HepG2 (cell line): Measurements from ENCODE around the gene CKS2. TPM values are rescaled to one million over a fixed set of nuclear protein-coding genes. Genes with fewer than 3 reads are reported as not detected.
A peak's percentile ranks its signal among the peaks of the same experiment; 100 is the strongest.

ENCODE experiments used
- ATF4 ChIP-seq, 2 experiments: fragments of 450-650 bp in 1 of 2; sonication (generic) in 1 of 2; formaldehyde crosslinking; IDR thresholded peaks; 2 replicates each; pipeline versions ENCODE4 v1.5.0 to v1.8.0; 2020 to 2022; ENCODE audit warnings: mild to moderate bottlenecking in 1 of 2, missing genetic modification reagents in 1 of 2
- BCL3 ChIP-seq: sonication (generic); formaldehyde crosslinking; IDR thresholded peaks from 2 replicates; pipeline ENCODE4 v1.5.1; 2020; ENCODE audit warnings: mild to moderate bottlenecking, missing genetic modification reagents, moderate library complexity
- CAMTA2 ChIP-seq: sonication (generic); formaldehyde crosslinking; IDR thresholded peaks from 2 replicates; pipeline ENCODE4 v1.4.0; 2020; ENCODE audit warnings: mild to moderate bottlenecking, missing genetic modification reagents, borderline replicate concordance
- CEBPG ChIP-seq: IDR thresholded peaks from 2 replicates; pipeline ENCODE4 v1.6.1; 2016
- CEBPZ ChIP-seq: IDR thresholded peaks from 2 replicates; pipeline ENCODE4 v1.6.1; 2012; ENCODE audit warnings: low read length, improper control_type of control experiment
- FOXK1 ChIP-seq: sonication (generic); formaldehyde crosslinking; IDR thresholded peaks from 2 replicates; pipeline ENCODE4 v1.4.0; 2020; ENCODE audit warnings: low read depth, missing genetic modification reagents, borderline replicate concordance
- GATAD2A ChIP-seq: IDR thresholded peaks from 2 replicates; pipeline ENCODE4 v1.6.1; 2016
- NR2F6 ChIP-seq, 2 experiments: IDR thresholded peaks; 2 replicates each; pipeline ENCODE4 v1.6.1; 2016; ENCODE audit warnings: antibody characterized with exemption in 1 of 2, mild to moderate bottlenecking in 1 of 2
- SAP130 ChIP-seq: IDR thresholded peaks from 2 replicates; pipeline ENCODE4 v1.6.1; 2016; ENCODE audit warnings: low read depth
- SATB2 ChIP-seq: sonication (generic); formaldehyde crosslinking; IDR thresholded peaks from 2 replicates; pipeline ENCODE4 v1.5.0; 2020; ENCODE audit warnings: missing genetic modification reagents
- SRSF1 ChIP-seq: fragments of 200-400 bp; formaldehyde crosslinking; optimal IDR thresholded peaks from 2 replicates; pipeline ENCODE3; 2017; ENCODE audit warnings: mild to moderate bottlenecking, low read depth, low read length, moderate library complexity
- ZNF274 ChIP-seq: sonication (generic); formaldehyde crosslinking; IDR thresholded peaks from 2 replicates; pipeline ENCODE4 v1.5.1; 2020; ENCODE audit warnings: mild to moderate bottlenecking, missing genetic modification reagents
- ZNF383 ChIP-seq: sonication (generic); formaldehyde crosslinking; IDR thresholded peaks from 2 replicates; pipeline ENCODE4 v1.4.0; 2020; ENCODE audit warnings: missing genetic modification reagents, mild to moderate bottlenecking, borderline replicate concordance
- ZNF468 ChIP-seq: sonication (generic); formaldehyde crosslinking; IDR thresholded peaks from 2 replicates; pipeline ENCODE4 v1.8.0; 2022; ENCODE audit warnings: mild to moderate bottlenecking, moderate library complexity, missing genetic modification reagents
- ZNF720 ChIP-seq: sonication (generic); formaldehyde crosslinking; IDR thresholded peaks from 2 replicates; pipeline ENCODE4 v1.4.0; 2020; ENCODE audit warnings: missing genetic modification reagents
- ZNF724P ChIP-seq: sonication (generic); formaldehyde crosslinking; IDR thresholded peaks from 2 replicates; pipeline ENCODE4 v1.8.0; 2022; ENCODE audit warnings: missing genetic modification reagents, borderline replicate concordance
- ZNF782 ChIP-seq: sonication (generic); formaldehyde crosslinking; IDR thresholded peaks from 2 replicates; pipeline ENCODE4 v1.4.0; 2020; ENCODE audit warnings: missing genetic modification reagents, mild to moderate bottlenecking, borderline replicate concordance
- ZSCAN12 ChIP-seq: sonication (generic); formaldehyde crosslinking; IDR thresholded peaks from 2 replicates; pipeline ENCODE4 v1.9.0; 2021; ENCODE audit warnings: mild to moderate bottlenecking, missing genetic modification reagents
- polyA plus RNA-seq, 8 experiments: library from polyadenylated mRNA; depleted of rRNA in 3 of 8; stranded (reverse) in 7 of 8; unstranded in 1 of 8; fragments of >200 nt; fragmentation: Illumina TruSeq in 4 of 8; extraction: Trizol in 4 of 8; gene quantifications; 2 replicates each; pipeline versions ENCODE4 v1.2.1 to v1.2.3, GENCODE V29; 2011 to 2016; ENCODE audit warnings: low read depth in 4 of 8, missing spikeins in 1 of 8, mixed read lengths in 1 of 8; ENCODE audit not compliant: insufficient read depth in 1 of 8
- total RNA-seq, 5 experiments: library from RNA; depleted of rRNA; stranded (reverse); fragments of >200 nt; fragmentation: Illumina TruSeq; extraction: Trizol; gene quantifications; 2 replicates each; pipeline ENCODE4 v1.2.3, GENCODE V29; 2016; ENCODE audit warnings: low read depth in 1 of 5
- TF ChIP-seq, protein P1 (sequence below): sonication (generic); formaldehyde crosslinking; IDR thresholded peaks from 2 replicates; pipeline ENCODE4 v1.4.0; 2020; ENCODE audit warnings: mild to moderate bottlenecking, missing genetic modification reagents, borderline replicate concordance

Gene CKS2
- total and polyA plus RNA-seq, 2 of the 13 experiments (the other 11 are each of a cell fraction or from before 2014, with no cell fraction given): 251 to 317 TPM

GRCh38 chr9:89310475-89311345, at the start of gene CKS2 (continued):
- TF ChIP-seq BCL3 (peak; percentile 97), ZNF720 (CRISPR knock-in tag) (no peak), SRSF1 (peak; percentile 63), ZNF782 (CRISPR knock-in tag) (peak; percentile 53; the same call in 1 of the 2 replicates), SAP130 (CRISPR knock-in tag) (peak; percentile 96), ZSCAN12 (CRISPR knock-in tag) (no peak), ATF4 (CRISPR knock-in tag; IDR thresholded peaks at IDR 0.05) (no peak; a peak in 1 of 4 replicates), ZNF383 (CRISPR knock-in tag) (no peak), CEBPG (CRISPR knock-in tag) (no peak; the same call in none of the 2 replicates), ZNF468 (CRISPR knock-in tag) (no peak), ZNF274 (peak; percentile 86), ZNF724P (CRISPR knock-in tag) (peak; percentile 33; the same call in 1 of the 2 replicates), FOXK1 (CRISPR knock-in tag) (no peak; the same call in 1 of the 2 replicates), GATAD2A (peak; percentile 39; the same call in 1 of the 2 replicates), CAMTA2 (CRISPR knock-in tag) (no peak), NR2F6 (IDR thresholded peaks at IDR 0.05) (no peak), NR2F6 (CRISPR knock-in tag; IDR thresholded peaks at IDR 0.05) (no peak; the same call in 1 of the 2 replicates), SATB2 (CRISPR knock-in tag) (0 out of 2 replicates have a peak, but pooled peaks have one; percentile 33), CEBPZ (no peak)
- TF ChIP-seq, protein P1, sequence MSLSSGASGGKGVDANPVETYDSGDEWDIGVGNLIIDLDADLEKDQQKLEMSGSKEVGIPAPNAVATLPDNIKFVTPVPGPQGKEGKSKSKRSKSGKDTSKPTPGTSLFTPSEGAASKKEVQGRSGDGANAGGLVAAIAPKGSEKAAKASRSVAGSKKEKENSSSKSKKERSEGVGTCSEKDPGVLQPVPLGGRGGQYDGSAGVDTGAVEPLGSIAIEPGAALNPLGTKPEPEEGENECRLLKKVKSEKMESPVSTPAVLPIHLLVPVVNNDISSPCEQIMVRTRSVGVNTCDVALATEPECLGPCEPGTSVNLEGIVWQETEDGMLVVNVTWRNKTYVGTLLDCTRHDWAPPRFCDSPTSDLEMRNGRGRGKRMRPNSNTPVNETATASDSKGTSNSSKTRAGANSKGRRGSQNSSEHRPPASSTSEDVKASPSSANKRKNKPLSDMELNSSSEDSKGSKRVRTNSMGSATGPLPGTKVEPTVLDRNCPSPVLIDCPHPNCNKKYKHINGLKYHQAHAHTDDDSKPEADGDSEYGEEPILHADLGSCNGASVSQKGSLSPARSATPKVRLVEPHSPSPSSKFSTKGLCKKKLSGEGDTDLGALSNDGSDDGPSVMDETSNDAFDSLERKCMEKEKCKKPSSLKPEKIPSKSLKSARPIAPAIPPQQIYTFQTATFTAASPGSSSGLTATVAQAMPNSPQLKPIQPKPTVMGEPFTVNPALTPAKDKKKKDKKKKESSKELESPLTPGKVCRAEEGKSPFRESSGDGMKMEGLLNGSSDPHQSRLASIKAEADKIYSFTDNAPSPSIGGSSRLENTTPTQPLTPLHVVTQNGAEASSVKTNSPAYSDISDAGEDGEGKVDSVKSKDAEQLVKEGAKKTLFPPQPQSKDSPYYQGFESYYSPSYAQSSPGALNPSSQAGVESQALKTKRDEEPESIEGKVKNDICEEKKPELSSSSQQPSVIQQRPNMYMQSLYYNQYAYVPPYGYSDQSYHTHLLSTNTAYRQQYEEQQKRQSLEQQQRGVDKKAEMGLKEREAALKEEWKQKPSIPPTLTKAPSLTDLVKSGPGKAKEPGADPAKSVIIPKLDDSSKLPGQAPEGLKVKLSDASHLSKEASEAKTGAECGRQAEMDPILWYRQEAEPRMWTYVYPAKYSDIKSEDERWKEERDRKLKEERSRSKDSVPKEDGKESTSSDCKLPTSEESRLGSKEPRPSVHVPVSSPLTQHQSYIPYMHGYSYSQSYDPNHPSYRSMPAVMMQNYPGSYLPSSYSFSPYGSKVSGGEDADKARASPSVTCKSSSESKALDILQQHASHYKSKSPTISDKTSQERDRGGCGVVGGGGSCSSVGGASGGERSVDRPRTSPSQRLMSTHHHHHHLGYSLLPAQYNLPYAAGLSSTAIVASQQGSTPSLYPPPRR (CRISPR knock-in tag): no peak
